CD14-positive monocyte (primary cell): ENCODE data around the gene ZNF627. TPM values are rescaled to one million over a fixed set of nuclear protein-coding genes. Genes with fewer than 3 reads are reported as not detected.
"Not testable (repeated sequence)": the region's sequence is repeated elsewhere in the genome, so short reads cannot be mapped to it uniquely, and the experiment has no call there.

Source experiments
- DNase-seq, 3 donors: peaks; one replicate each; pipeline ENCODE4 v3.0.0-alpha.2; 2011 to 2022
- H2AFZ ChIP-seq: 2 replicates; pipeline ENCODE4 v1.6.0; 2012; ENCODE audit warnings: mild to moderate bottlenecking, low read depth, low read length, inconsistent platforms; ENCODE audit not compliant: insufficient read depth, poor library complexity, severe bottlenecking
- H3K27ac ChIP-seq, 2 donors: 1 replicate in 1 of 2; 2 replicates in 1 of 2; pipeline ENCODE4 v1.5.1; 2012 to 2013; ENCODE audit warnings: low read length in 2 of 2, control low read depth in 1 of 2, inconsistent platforms in 1 of 2, low read depth in 1 of 2, mild to moderate bottlenecking in 1 of 2
- H3K27me3 ChIP-seq, 2 donors: one replicate each; pipeline versions ENCODE4 v1.6.0 to v1.6.1; 2011 to 2013; ENCODE audit warnings: low read length in 2 of 2; ENCODE audit not compliant: control insufficient read depth in 2 of 2, insufficient read depth in 2 of 2
- H3K36me3 ChIP-seq, 2 donors: replicated peaks in 1 of 2; 1 replicate in 1 of 2; 2 replicates in 1 of 2; pipeline versions ENCODE4 v1.5.1 to v1.6.1; 2012 to 2013; ENCODE audit warnings: low read length in 2 of 2, control low read depth in 1 of 2, inconsistent platforms in 1 of 2, mild to moderate bottlenecking in 1 of 2; ENCODE audit not compliant: insufficient read depth in 2 of 2, control insufficient read depth in 1 of 2
- H3K4me1 ChIP-seq, 2 donors: 1 replicate in 1 of 2; 2 replicates in 1 of 2; pipeline versions ENCODE4 v1.5.1 to v1.6.1; 2012 to 2013; ENCODE audit warnings: low read length in 2 of 2, control low read depth in 1 of 2, inconsistent platforms in 1 of 2, mild to moderate bottlenecking in 1 of 2, moderate library complexity in 1 of 2; ENCODE audit not compliant: insufficient read depth in 2 of 2, control insufficient read depth in 1 of 2
- H3K4me2 ChIP-seq: replicated peaks from 2 replicates; pipeline ENCODE3; 2012; ENCODE audit warnings: low read length, moderate library complexity, mild to moderate bottlenecking; ENCODE audit not compliant: poor library complexity, severe bottlenecking; ENCODE audit errors: extremely low read depth
- H3K4me3 ChIP-seq, 3 experiments: fragments of 200-600 bp in 1 of 3; sonication (generic) in 1 of 3; replicated peaks in 1 of 3; 1 replicate in 2 of 3; 2 replicates in 1 of 3; pipeline ENCODE4 v1.5.1; 2011 to 2013; ENCODE audit warnings: low read length in 3 of 3, mild to moderate bottlenecking in 3 of 3, control low read depth in 2 of 3, low read depth in 2 of 3, inconsistent platforms in 1 of 3, moderate library complexity in 1 of 3
- H3K79me2 ChIP-seq: 2 replicates; pipeline ENCODE4 v1.6.0; 2012; ENCODE audit warnings: mild to moderate bottlenecking, control low read depth, inconsistent platforms, low read length, moderate library complexity; ENCODE audit not compliant: insufficient read depth
- H3K9ac ChIP-seq: 2 replicates; pipeline ENCODE4 v1.6.0; 2017; ENCODE audit warnings: low read length, mild to moderate bottlenecking; ENCODE audit not compliant: insufficient read depth, poor library complexity, severe bottlenecking
- H3K9me3 ChIP-seq, 2 donors: replicated peaks in 1 of 2; 1 replicate in 1 of 2; 2 replicates in 1 of 2; pipeline versions ENCODE4 v1.5.1 to v1.6.1; 2012 to 2013; ENCODE audit warnings: low read length in 2 of 2, control low read depth in 1 of 2; ENCODE audit not compliant: control insufficient read depth in 1 of 2, insufficient read depth in 1 of 2
- H4K20me1 ChIP-seq: 2 replicates; pipeline ENCODE4 v1.6.0; 2012; ENCODE audit warnings: mild to moderate bottlenecking, low read length, control low read depth, moderate library complexity; ENCODE audit not compliant: insufficient read depth
- H3K27ac Mint-ChIP-seq, 7 donors: one replicate each; pipeline ENCODE4 v1.8.0; 2020; ENCODE audit warnings: mild to moderate bottlenecking in 7 of 7, mixed read lengths in 7 of 7, moderate library complexity in 6 of 7, inconsistent platforms in 2 of 7
- H3K27me3 Mint-ChIP-seq, 3 donors: one replicate each; pipeline ENCODE4 v1.8.0; 2021 to 2022; ENCODE audit warnings: low read depth in 3 of 3, mild to moderate bottlenecking in 3 of 3, mixed read lengths in 3 of 3, moderate library complexity in 3 of 3, inconsistent platforms in 1 of 3
- H3K36me3 Mint-ChIP-seq, 2 donors: one replicate each; pipeline ENCODE4 v1.8.0; 2020; ENCODE audit warnings: mixed read lengths in 2 of 2, inconsistent platforms in 1 of 2, mild to moderate bottlenecking in 1 of 2
- H3K4me1 Mint-ChIP-seq: one replicate; pipeline ENCODE4 v1.8.0; 2020; ENCODE audit warnings: mild to moderate bottlenecking, mixed read lengths
- H3K4me3 Mint-ChIP-seq, 2 donors: one replicate each; pipeline ENCODE4 v1.8.0; 2020; ENCODE audit warnings: mild to moderate bottlenecking in 2 of 2, mixed read lengths in 2 of 2, moderate library complexity in 1 of 2
- H3K9me3 Mint-ChIP-seq, 7 donors: one replicate each; pipeline ENCODE4 v1.8.0; 2020 to 2022; ENCODE audit warnings: mixed read lengths in 7 of 7, mild to moderate bottlenecking in 6 of 7, moderate library complexity in 6 of 7, inconsistent platforms in 2 of 7
- WGBS: methylation state at CpG from one replicate; pipeline ENCODE4 v1.1.5; 2013; ENCODE audit warnings: missing lambda C conversion rate; ENCODE audit not compliant: insufficient coverage; 5-methylcytosine and 5-hydroxymethylcytosine counted together
- intact Hi-C, 2 donors: fragments of 100-400 bp; cut with micrococcal nuclease; formaldehyde crosslinking; loops; one replicate each; pipeline versions ENCODE4 v1.15.0 to v1.15.1; 2023
- polyA plus RNA-seq, 3 donors: library from polyadenylated mRNA; depleted of rRNA in 1 of 3; unstranded in 2 of 3; stranded (reverse) in 1 of 3; fragments of 300-500 nt in 2 of 3; fragments of >200 nt in 1 of 3; fragmentation: Illumina TruSeq in 2 of 3; gene quantifications; 1 replicate in 2 of 3; 2 replicates in 1 of 3; pipeline ENCODE4 v1.2.3, GENCODE V29; 2012 to 2021
- TF ChIP-seq, protein P1 (sequence below): fragments of 200-600 bp; IDR thresholded peaks from one replicate; pipeline ENCODE4 v1.8.0; 2022; ENCODE audit warnings: antibody characterized with exemption, mild to moderate bottlenecking

Gene ZNF627
- polyA plus RNA-seq, 3 donors, result 1.7 to 3.7 (median 3.4) TPM

DNA sequence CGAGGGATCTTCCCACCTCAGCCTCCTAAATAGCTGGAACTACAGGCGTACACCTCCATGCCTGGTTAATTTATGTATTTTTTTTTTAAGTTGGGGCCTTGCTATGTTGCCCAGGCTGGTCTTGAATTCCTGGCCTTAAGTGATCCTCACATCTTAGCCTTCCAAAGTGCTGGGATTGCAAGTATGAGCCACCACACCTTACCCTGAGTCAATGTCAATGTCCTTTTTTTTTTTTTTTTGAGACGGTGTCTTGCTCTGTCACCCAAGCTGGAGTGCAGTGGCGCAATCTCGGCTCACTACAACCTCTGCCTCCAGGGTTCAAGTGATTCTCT lies 31.7 kb upstream of the ZNF627 start:
- not testable (repeated sequence) for H3K36me3 ChIP-seq, H3K27me3 Mint-ChIP-seq, H4K20me1 ChIP-seq, H3K27ac ChIP-seq, H3K9ac ChIP-seq, H2AFZ ChIP-seq, H3K27me3 ChIP-seq, H3K4me3 ChIP-seq, H3K79me2 ChIP-seq, H3K4me2 ChIP-seq, H3K9me3 ChIP-seq, H3K36me3 Mint-ChIP-seq, H3K4me3 Mint-ChIP-seq, H3K9me3 Mint-ChIP-seq
- 100% methylated on average over 1 of the region's 5 CpGs for WGBS
- peak in 2 of 3 donors; percentile 37 to 53 for DNase-seq
- intact Hi-C loops, result loop anchor here in 1 of 2 donors (10.0 kb wide), 3 partner anchors 241 to 1141 kb away; partner anchors contain the start of genes PDE4A and TSPAN16
- peak overlapping the region in 5 of 7 donors; percentile 3 to 77 (median 45) for H3K27ac Mint-ChIP-seq
- peaks cover 63% of the 10 kb centered on the region for H3K4me1 Mint-ChIP-seq
- H3K4me1 ChIP-seq, result peaks cover 32 to 52% of the 10 kb centered on the region in 2 donors

DNA sequence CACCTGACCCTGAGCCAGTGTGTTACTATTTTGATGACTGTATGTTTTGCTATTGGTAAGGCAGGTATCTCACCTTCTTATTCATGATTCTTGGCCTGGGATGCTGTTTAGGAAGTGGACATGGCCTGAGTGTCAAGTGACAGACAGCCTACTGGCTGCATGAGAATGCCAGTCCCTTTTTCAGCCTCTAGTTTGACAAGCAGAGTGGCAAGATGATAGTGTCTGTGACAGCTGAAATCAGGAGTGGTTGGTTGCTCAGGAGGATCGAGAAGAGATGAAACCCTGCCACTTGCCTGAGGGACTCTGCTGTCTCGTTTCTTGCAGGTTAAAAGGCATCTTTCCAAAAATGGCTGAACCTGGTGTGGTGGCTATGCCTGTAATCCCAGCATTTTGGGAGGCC lies 31.1 kb upstream of the ZNF627 start:
- DNase-seq, result peak in 1 of 3 donors; percentile 25
- H3K36me3 Mint-ChIP-seq, result peaks cover 0 to 2% of the 10 kb centered on the region in 2 donors
- H3K27me3 ChIP-seq, result no peaks in the 10 kb centered on the region
- no peaks in the 10 kb centered on the region for H3K9me3 ChIP-seq
- no peak overlapping the region for H3K9ac ChIP-seq
- no peak overlapping the region for H3K27ac ChIP-seq
- H3K36me3 ChIP-seq, result no peaks in the 10 kb centered on the region
- H3K4me3 ChIP-seq, result no peak overlapping the region
- intact Hi-C loops, result loop anchor here in 1 of 2 donors (10.0 kb wide), 3 partner anchors 241 to 1141 kb away; partner anchors contain the start of genes PDE4A and TSPAN16
- peaks cover 60% of the 10 kb centered on the region for H3K4me1 Mint-ChIP-seq
- peaks cover 27 to 49% of the 10 kb centered on the region in 2 donors for H3K4me1 ChIP-seq
- no peak overlapping the region for H2AFZ ChIP-seq
- H3K27me3 Mint-ChIP-seq, result peaks cover 0 to 2% (median 0%) of the 10 kb centered on the region in 3 donors
- H3K9me3 Mint-ChIP-seq, result no peaks in the 10 kb centered on the region
- WGBS, result 100% methylated on average over 2 of the region's 2 CpGs
- no peak overlapping the region for H3K4me2 ChIP-seq
- peak overlapping the region in 6 of 7 donors; percentile 41 to 85 (median 70) for H3K27ac Mint-ChIP-seq
- peak overlapping the region in 1 of 2 donors; percentile 17 for H3K4me3 Mint-ChIP-seq
- TF ChIP-seq, protein P1, sequence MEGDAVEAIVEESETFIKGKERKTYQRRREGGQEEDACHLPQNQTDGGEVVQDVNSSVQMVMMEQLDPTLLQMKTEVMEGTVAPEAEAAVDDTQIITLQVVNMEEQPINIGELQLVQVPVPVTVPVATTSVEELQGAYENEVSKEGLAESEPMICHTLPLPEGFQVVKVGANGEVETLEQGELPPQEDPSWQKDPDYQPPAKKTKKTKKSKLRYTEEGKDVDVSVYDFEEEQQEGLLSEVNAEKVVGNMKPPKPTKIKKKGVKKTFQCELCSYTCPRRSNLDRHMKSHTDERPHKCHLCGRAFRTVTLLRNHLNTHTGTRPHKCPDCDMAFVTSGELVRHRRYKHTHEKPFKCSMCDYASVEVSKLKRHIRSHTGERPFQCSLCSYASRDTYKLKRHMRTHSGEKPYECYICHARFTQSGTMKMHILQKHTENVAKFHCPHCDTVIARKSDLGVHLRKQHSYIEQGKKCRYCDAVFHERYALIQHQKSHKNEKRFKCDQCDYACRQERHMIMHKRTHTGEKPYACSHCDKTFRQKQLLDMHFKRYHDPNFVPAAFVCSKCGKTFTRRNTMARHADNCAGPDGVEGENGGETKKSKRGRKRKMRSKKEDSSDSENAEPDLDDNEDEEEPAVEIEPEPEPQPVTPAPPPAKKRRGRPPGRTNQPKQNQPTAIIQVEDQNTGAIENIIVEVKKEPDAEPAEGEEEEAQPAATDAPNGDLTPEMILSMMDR, result no peak
- H4K20me1 ChIP-seq, result no peaks in the 10 kb centered on the region
- H3K79me2 ChIP-seq, result no peaks in the 10 kb centered on the region
